NCI-H69 (cell line): ENCODE measurements around the gene MSX2.

Experiments used
- DNase-seq: peaks from one replicate; lab custom pipeline; 2025; lab: John Stamatoyannopoulos, UW

The MSX2 gene

DNA sequence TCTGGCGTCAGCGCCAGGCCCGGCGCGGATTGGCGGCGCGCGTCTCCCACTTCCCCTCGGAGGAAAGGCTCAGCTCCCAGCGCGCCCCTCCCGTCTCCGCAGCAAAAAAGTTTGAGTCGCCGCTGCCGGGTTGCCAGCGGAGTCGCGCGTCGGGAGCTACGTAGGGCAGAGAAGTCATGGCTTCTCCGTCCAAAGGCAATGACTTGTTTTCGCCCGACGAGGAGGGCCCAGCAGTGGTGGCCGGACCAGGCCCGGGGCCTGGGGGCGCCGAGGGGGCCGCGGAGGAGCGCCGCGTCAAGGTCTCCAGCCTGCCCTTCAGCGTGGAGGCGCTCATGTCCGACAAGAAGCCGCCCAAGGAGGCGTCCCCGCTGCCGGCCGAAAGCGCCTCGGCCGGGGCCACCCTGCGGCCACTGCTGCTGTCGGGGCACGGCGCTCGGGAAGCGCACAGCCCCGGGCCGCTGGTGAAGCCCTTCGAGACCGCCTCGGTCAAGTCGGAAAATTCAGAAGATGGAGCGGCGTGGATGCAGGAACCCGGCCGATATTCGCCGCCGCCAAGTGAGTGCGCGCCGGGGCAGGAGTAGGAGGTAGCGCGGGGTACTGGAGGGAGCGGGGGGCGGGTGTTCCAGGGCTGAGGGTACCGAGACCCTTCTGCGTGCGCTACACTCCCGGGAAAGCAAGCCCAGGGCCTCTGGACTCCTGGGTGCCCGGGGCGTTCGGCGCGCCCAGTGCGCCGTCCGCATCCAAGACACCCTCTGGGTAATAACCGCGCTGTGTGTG lies at the start of gene MSX2:
Gene MSX2, plus strand, starts transcription at position 99 of the 777 bp plus-strand sequence. Its CDS starts 78 bp downstream, at position 177.
- peak; percentile 69 for DNase-seq

- DNase-seq: no peak
Observed at GRCh38 chr5:174675110-174675509, 49.3 kb upstream of the MSX2 start.

- DNase-seq: no peak
Observed at GRCh38 chr5:174675916-174676315, 48.5 kb upstream of the MSX2 start.

DNA sequence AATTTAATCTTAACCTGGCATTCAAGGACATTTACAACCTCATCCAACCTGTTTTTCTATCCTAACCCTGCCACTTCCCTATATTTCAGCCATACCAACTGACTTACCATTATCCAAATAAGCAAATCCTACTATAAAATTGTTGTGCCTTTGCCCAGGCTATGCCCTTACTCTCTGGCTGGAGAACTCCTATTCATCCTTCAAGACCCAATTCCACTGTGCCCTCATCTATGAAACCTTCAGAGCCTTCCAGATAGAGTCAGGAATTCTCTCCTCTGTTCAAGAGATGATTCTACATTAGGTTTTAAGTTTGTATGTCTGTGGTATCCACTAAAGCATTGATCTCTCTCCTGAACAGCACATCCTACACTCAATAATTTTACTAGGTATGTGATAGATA lies 46.3 kb upstream of the MSX2 start:
- DNase-seq: no peak

DNA sequence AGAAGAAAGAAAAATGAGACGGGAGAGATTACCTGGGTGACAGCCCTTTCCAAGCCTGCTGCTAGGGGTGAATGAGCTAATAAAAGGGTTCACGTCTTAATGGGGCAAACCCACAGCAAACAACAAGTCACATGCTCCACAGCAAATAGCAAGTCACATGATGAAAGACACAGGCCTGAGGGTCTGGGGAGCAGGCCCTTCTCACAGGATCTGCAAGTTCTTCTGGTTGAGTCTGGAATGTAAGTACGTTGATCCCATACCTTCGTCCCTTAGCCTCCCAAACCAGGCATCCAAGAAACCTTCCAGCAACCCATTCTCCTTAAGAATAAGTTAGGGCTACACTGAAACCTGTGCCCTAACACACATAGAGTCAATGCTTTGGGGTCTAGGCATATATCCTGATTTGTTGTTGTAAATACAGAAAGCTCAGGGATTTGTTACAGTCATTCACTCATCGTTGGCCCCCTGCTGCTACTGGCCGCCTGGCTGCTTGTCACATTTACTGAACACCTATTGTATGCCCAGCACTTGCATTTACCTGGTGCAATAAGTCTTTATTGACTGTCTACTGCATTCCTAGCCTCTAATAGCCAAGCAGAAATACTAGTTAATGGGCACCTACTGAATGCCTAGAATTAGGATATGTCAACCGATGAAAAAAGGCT lies 43.3 kb upstream of the MSX2 start:
- no peak for DNase-seq

- DNase-seq: no peak
Observed at GRCh38 chr5:174687503-174687902, 36.9 kb upstream of the MSX2 start.

GRCh38 chr5:174688441-174689354 lies 35.7 kb upstream of the MSX2 start:
- DNase-seq: peak; percentile 45

DNA sequence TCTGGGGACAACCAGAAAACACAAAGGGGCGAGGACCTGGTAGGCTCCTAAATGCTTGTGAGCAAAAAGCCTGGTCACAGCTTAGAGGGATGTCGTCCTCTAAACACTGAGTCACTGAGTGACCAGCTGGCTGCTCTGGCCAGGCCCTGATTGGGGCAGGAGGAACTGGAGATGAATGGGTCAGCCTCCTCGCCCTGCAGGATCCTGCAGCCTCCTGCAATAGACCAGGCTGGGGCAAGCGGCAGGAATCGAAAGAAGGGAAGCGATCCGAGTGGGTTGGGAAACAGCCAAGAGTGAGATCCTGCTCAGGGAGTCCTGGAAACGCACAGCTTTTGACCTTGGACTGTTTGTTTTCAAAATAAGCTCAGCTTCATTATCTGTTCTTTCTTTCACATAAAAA lies 34.1 kb upstream of the MSX2 start:
- no peak for DNase-seq

DNA sequence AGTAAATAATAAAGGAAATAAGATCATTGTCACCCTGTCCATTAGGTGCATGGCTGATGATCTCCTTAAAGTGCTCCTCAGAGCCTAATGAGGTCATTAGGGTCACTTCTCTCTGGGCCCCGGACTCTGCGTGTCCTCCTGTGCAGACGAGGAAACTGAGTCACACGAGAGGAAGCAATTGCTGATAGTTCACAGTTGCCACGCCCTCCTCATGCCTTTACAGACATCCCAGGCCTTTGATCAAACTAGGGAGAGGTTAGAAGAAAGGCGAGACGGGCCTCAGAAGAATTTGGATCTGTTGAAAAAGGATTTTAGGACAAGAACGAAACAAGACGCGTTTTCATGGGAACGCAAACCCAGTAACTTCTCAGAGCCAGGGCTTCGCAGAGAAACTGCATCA lies 32.0 kb upstream of the MSX2 start:
- DNase-seq: no peak

GRCh38 chr5:174692982-174693422 lies 31.4 kb upstream of the MSX2 start:
- DNase-seq: peak; percentile 89

DNA sequence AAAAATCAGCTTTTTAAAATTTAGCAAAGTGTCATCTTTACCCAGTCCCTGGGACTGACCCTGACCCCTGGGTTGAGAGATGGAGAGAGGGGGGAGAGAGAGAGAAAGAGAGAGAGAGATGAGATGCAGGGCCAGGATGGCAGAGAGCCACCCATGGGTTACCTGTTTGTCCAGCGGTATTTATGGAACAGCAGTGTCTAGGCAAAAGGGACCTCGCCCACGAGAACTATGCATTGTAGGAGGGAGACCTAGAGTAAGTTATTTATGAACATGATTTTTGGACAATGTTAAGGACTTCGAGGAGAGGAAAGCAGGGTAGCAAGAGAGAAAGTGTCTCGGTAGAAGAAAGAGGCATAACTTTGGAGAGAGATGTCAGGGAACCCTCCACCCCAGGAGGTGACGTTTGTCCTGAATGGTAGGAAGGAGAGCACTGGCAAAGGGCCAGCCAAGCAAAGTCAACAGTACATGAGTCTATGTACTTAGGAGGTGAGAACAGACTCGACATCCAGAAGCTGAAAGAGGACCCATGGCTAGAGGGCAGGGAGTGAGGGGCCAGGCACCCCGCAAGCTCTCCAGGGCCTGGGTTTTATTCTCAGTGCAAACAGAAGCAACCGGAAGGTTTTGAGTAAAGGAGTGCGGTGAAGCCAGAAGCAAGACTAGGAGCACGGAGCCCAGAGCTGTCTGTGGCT lies 30.5 kb upstream of the MSX2 start:
- peak; percentile 95 for DNase-seq

GRCh38 chr5:174694611-174695010 lies 29.8 kb upstream of the MSX2 start:
- DNase-seq: no peak

- DNase-seq: no peak
Observed at GRCh38 chr5:174698156-174698555, 26.2 kb upstream of the MSX2 start.

DNA sequence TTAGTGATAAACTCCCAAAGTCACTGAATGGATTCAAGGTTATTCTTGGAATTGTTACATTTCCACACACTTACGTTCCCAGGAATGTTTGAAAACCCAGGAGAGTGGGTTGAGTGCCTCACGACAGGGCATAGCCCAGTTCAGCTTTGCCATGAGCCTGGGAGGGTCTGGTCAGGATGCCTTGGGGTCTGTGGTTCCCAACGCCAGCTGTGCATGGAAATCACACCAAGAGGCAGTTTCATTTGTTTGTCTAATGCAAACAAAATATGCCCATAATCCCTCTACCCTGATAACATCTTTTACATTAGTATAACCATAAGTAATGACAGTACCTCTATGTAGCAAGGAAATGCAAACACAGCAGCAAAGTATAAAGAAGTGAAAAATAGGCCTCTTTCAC lies 25.3 kb upstream of the MSX2 start:
- peak; percentile 54 for DNase-seq

DNA sequence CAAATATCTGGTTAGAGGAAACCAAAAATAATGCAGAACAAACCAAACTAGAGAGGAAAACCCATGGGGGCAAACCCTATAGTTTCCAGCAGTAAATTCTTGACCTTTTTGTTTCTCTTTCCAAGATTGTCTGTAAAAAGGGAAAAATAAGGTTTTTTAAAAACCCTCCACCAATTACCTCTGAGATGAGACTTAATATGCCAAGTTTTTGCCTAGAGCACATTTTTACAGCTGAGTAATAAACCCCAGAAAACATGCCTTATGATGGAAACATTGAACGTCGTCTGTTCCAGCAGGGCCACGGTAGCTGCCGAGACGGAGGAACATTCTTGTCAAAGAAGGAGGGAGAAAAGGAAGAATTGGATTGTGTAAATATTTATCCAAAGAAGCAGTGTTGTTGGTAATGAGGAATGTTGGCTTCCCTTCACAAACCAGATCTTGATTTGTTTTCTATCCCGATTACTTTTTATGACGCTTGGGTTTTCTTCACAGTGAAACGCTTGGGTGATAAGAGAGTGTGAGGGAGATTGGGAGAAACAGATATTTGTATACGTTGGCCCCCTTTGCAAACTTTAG lies 17.3 kb upstream of the MSX2 start:
- no peak for DNase-seq

- no peak for DNase-seq
Observed at GRCh38 chr5:174707671-174708070, 16.7 kb upstream of the MSX2 start.

DNA sequence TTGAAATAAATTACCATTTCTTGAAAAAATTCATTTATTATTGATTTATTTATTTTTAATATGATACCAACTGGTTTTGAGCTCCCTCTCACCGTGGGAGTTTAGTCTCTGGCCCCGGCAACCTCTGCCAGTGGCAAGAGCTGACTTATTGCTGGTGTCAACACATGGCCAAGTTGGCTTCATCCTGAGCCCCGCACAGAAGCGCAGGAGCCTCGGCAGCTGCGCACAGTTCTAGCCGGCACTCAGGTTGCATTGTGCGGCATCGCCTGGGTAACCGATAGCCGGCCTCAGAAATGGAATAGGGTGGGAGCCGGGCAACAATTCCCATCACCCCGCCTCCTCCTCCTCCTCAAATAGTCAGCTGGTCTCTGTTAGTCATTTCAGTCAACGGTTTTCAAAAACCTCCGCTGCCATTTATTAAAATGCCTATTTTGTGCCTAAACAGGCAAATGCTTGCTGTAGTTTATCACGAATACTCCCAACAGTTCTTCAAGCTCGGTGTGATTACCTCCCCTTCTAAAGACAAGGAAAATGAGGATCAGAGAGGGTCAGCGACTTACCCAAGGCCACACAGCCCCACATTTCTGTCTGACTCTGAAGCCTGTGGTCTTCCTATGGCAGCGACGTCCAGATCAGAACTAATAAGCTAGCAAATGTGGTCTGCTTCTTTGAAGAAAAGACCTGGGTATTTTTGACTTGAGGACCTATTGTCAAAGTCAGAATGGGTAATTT lies 15.7 kb upstream of the MSX2 start:
- DNase-seq: no peak

GRCh38 chr5:174714751-174715150 lies 9.6 kb upstream of the MSX2 start:
- no peak for DNase-seq

DNA sequence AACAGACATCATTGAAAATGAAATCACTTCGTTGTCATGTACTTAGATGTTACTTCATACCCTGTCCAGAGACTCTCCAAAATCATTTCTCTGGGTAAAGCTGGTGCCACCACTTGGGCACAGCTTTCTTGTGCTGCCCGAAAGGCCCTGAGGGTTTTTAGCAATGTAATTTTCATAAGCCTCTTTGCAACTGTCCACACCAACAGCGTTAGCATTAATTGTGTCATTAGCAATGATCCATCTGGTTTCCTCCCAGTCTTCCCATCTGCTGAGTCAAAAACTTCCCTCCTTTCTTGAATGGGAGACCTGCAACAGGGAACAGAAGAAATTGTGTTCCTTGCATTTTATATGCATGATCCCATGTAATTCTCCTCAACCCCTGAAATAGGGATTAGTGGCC lies 8.6 kb upstream of the MSX2 start:
- peak; percentile 88 for DNase-seq

DNA sequence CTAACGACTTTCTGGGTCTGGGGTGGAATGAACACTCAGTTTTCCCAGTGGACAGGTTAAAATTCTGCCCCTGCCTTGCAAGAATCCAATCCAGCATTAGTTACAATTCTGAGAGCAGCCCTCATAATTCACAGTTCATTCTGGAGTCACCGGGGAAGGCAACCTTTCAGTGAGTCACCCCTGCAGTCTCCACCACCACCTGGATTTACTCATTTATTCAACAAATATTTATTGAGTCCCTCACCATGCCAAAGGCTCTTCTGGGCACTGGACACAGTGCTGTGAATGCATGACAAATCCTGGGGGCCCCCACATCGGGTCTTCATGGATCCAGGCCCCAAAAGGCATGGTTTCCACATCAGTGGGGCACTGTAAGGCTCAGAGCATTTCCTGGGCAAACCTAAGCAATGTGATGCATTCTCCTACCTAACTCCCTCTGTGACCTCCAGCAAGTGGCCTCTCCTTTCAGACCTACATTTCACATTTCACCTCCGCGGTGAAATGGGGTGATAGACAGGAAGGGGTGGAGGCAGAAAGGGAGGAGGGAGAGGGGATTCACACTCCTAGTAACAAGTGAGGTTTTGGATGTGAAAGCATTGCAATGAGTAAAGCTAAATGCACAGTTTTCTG lies 6.4 kb upstream of the MSX2 start:
- DNase-seq: peak; percentile 72
